Calu3 (cell line): ENCODE results near the gene P2RX6. TPM values are rescaled to one million over a fixed set of nuclear protein-coding genes. Genes with fewer than 3 reads are reported as not detected.
"Not testable (repeated sequence)": the region's sequence is repeated elsewhere in the genome, so short reads cannot be mapped to it uniquely, and the experiment has no call there.

Experiments
- BruUV-seq: library from RNA; stranded (reverse); fragments of 400-500 nt; replicated peaks from 2 replicates; lab custom pipeline; 2021; lab: Mats Ljungman, UMichigan
- CTCF ChIA-PET: fragments of 300-600 bp; sonication (Branson Sonifier 250); formaldehyde crosslinking; loops from one replicate; lab custom pipeline; 2022; ENCODE audit warnings: antibody characterized with exemption; lab: Charles Lee
- DNase-seq: peaks from one replicate; pipeline ENCODE4 v3.0.0; 2022
- H3K27ac Mint-ChIP-seq: one replicate; pipeline ENCODE4 v1.8.0; 2022; ENCODE audit warnings: mixed read lengths; ENCODE audit not compliant: unreplicated experiment
- H3K27me3 Mint-ChIP-seq: one replicate; pipeline ENCODE4 v1.8.0; 2022; ENCODE audit warnings: mixed read lengths; ENCODE audit not compliant: unreplicated experiment
- H3K36me3 Mint-ChIP-seq: one replicate; pipeline ENCODE4 v1.8.0; 2022; ENCODE audit warnings: mild to moderate bottlenecking, moderate library complexity, mixed read lengths; ENCODE audit not compliant: insufficient read depth, unreplicated experiment
- H3K4me1 Mint-ChIP-seq: one replicate; pipeline ENCODE4 v1.8.0; 2022; ENCODE audit warnings: mild to moderate bottlenecking, low read depth, mixed read lengths; ENCODE audit not compliant: unreplicated experiment
- H3K4me3 Mint-ChIP-seq: one replicate; pipeline ENCODE4 v1.8.0; 2022; ENCODE audit warnings: mild to moderate bottlenecking, low read depth, moderate library complexity, mixed read lengths; ENCODE audit not compliant: unreplicated experiment
- H3K9me3 Mint-ChIP-seq: one replicate; pipeline ENCODE4 v1.8.0; 2022; ENCODE audit warnings: low read depth, mixed read lengths; ENCODE audit not compliant: unreplicated experiment
- CTCF ChIP-seq: fragments of 200-600 bp; IDR thresholded peaks from one replicate; pipeline ENCODE4 v1.8.0; 2022; ENCODE audit warnings: antibody characterized with exemption; ENCODE audit not compliant: unreplicated experiment
- intact Hi-C: fragments of 100-400 bp; cut with micrococcal nuclease; formaldehyde crosslinking; loops from one replicate; pipeline ENCODE4 v1.10.0; 2022; ENCODE audit not compliant: unreplicated experiment
- total RNA-seq: library from RNA; stranded (reverse); gene quantifications from 2 replicates; pipeline ENCODE4 v1.2.3, GENCODE V29; 2022

Gene P2RX6
- total RNA-seq, 1 experiment from 2014 or later, result 0.26 TPM

GRCh38 chr22:21003782-21004181, 11.2 kb upstream of the P2RX6 start:
- H3K9me3 Mint-ChIP-seq, result no peaks in the 10 kb centered on the region
- no peak for DNase-seq
- H3K36me3 Mint-ChIP-seq, result peaks cover 46% of the 10 kb centered on the region
- intact Hi-C loops, result no loop called here
- H3K27ac Mint-ChIP-seq, result no peak overlapping the region
- H3K4me3 Mint-ChIP-seq, result no peak overlapping the region
- BruUV-seq, result no TSS peak
- H3K27me3 Mint-ChIP-seq, result no peaks in the 10 kb centered on the region
- no peak for TF ChIP-seq CTCF
- CTCF ChIA-PET, result interaction anchor here (1.6 kb wide), 1 partner anchor 22 kb away, joined by 3 read pairs; the partner anchor contains the start of gene LZTR1
- H3K4me1 Mint-ChIP-seq, result peaks cover 9% of the 10 kb centered on the region

- H3K4me1 Mint-ChIP-seq, H3K27me3 Mint-ChIP-seq, intact Hi-C loops, H3K4me3 Mint-ChIP-seq, H3K27ac Mint-ChIP-seq, H3K36me3 Mint-ChIP-seq, H3K9me3 Mint-ChIP-seq, CTCF ChIA-PET, BruUV-seq, DNase-seq: not testable (repeated sequence)
Measured at GRCh38 chr22:21009208-21009607, 5.8 kb upstream of the P2RX6 start.

GRCh38 chr22:21009638-21010425, 5.1 kb upstream of the P2RX6 start:
- DNase-seq, result peak; percentile 47
- Mint-ChIP-seq H3K27ac (no peak overlapping the region), H3K9me3 (no peaks in the 10 kb centered on the region), H3K36me3 (no peaks in the 10 kb centered on the region), H3K4me3 (no peak overlapping the region), H3K27me3 (no peaks in the 10 kb centered on the region), H3K4me1 (peaks cover 12% of the 10 kb centered on the region)
- CTCF ChIA-PET, result no interaction called here
- intact Hi-C loops, result no loop called here
- no TSS peak for BruUV-seq
- TF ChIP-seq CTCF, result no peak

- peaks cover 18% of the 10 kb centered on the region for H3K4me1 Mint-ChIP-seq
- no peak overlapping the region for H3K27ac Mint-ChIP-seq
- BruUV-seq, result no TSS peak
- H3K9me3 Mint-ChIP-seq, result no peaks in the 10 kb centered on the region
- no peak for DNase-seq
- H3K4me3 Mint-ChIP-seq, result no peak overlapping the region
- no peaks in the 10 kb centered on the region for H3K36me3 Mint-ChIP-seq
- no peak for TF ChIP-seq CTCF
- CTCF ChIA-PET, result no interaction called here
- intact Hi-C loops, result no loop called here
- no peaks in the 10 kb centered on the region for H3K27me3 Mint-ChIP-seq
Measured at GRCh38 chr22:21010426-21011113, 4.4 kb upstream of the P2RX6 start.
